ENCODE results near the gene LTB.
A peak's percentile ranks its signal among the peaks of the same experiment; 100 is the strongest.

LTB gene

GRCh38 chr6:31576897-31577578, 5.2 kb downstream of the LTB start:
- intact Hi-C loops (cut with micrococcal nuclease) = no loop called here
- Mint-ChIP-seq H3K4me3 (peak overlapping the region; percentile 82), H3K27me3 (peaks cover 3% of the 10 kb centered on the region), H3K27ac (peak overlapping the region; percentile 79), H3K36me3 (ENCODE audit: low read depth) (peaks cover 36% of the 10 kb centered on the region), H3K4me1 (ENCODE audit: low read depth) (peaks cover 81% of the 10 kb centered on the region), H3K9me3 (no peaks in the 10 kb centered on the region)

- Mint-ChIP-seq H3K36me3 (ENCODE audit: low read depth) (peaks cover 27% of the 10 kb centered on the region), H3K4me1 (ENCODE audit: low read depth) (peaks cover 80% of the 10 kb centered on the region), H3K9me3 (no peaks in the 10 kb centered on the region), H3K27me3 (peaks cover 3% of the 10 kb centered on the region), H3K4me3 (peak overlapping the region; percentile 82), H3K27ac (peak overlapping the region; percentile 79)
- intact Hi-C loops (cut with micrococcal nuclease) = no loop called here
Measured at GRCh38 chr6:31575952-31576685, 6.1 kb downstream of the LTB start.

GRCh38 chr6:31575335-31575901, 6.8 kb downstream of the LTB start, which contains the start of gene TNF:
Gene TNF (plus strand): TSS chr6:31575565. CDS start chr6:31575742, 177 bp downstream.
- peaks cover 23% of the 10 kb centered on the region for H3K36me3 Mint-ChIP-seq (ENCODE audit: low read depth)
- no peaks in the 10 kb centered on the region for H3K9me3 Mint-ChIP-seq
- H3K27me3 Mint-ChIP-seq = peaks cover 3% of the 10 kb centered on the region
- peaks cover 76% of the 10 kb centered on the region for H3K4me1 Mint-ChIP-seq (ENCODE audit: low read depth)
- peak within 1 kb of the TSS; percentile 82 for H3K4me3 Mint-ChIP-seq
- peak within 1 kb of the TSS; percentile 79 for H3K27ac Mint-ChIP-seq
- intact Hi-C loops (cut with micrococcal nuclease) = no loop called here

GRCh38 chr6:31574106-31575061, 7.8 kb downstream of the LTB start:
- intact Hi-C loops (cut with micrococcal nuclease) = no loop called here
- Mint-ChIP-seq H3K4me1 (ENCODE audit: low read depth) (peaks cover 69% of the 10 kb centered on the region), H3K27ac (peak overlapping the region; percentile 79), H3K4me3 (no peak overlapping the region), H3K9me3 (no peaks in the 10 kb centered on the region), H3K27me3 (peaks cover 3% of the 10 kb centered on the region), H3K36me3 (ENCODE audit: low read depth) (peaks cover 23% of the 10 kb centered on the region)

GRCh38 chr6:31573239-31574105, 8.8 kb downstream of the LTB start:
- Mint-ChIP-seq H3K27me3 (peaks cover 3% of the 10 kb centered on the region), H3K27ac (peak overlapping the region; percentile 79), H3K9me3 (no peaks in the 10 kb centered on the region), H3K4me3 (no peak overlapping the region), H3K4me1 (ENCODE audit: low read depth) (peaks cover 73% of the 10 kb centered on the region), H3K36me3 (ENCODE audit: low read depth) (peaks cover 23% of the 10 kb centered on the region)
- intact Hi-C loops (cut with micrococcal nuclease) = no loop called here

- Mint-ChIP-seq H3K9me3 (no peaks in the 10 kb centered on the region), H3K36me3 (ENCODE audit: low read depth) (peaks cover 18% of the 10 kb centered on the region), H3K27ac (peak within 1 kb of the TSS; percentile 79), H3K4me3 (no peak within 1 kb of the TSS), H3K4me1 (ENCODE audit: low read depth) (peaks cover 77% of the 10 kb centered on the region), H3K27me3 (peaks cover 3% of the 10 kb centered on the region)
- intact Hi-C loops (cut with micrococcal nuclease) = no loop called here
Measured at GRCh38 chr6:31572041-31572911, 9.9 kb downstream of the LTB start, which contains the start of gene LTA. Gene LTA (plus strand): TSS chr6:31572289. CDS start chr6:31572743, 454 bp downstream.

GRCh38 chr6:31569861-31570536, 12.2 kb downstream of the LTB start:
- Mint-ChIP-seq H3K9me3 (no peaks in the 10 kb centered on the region), H3K27ac (no peak overlapping the region), H3K4me3 (no peak overlapping the region), H3K27me3 (peaks cover 3% of the 10 kb centered on the region), H3K36me3 (ENCODE audit: low read depth) (no peaks in the 10 kb centered on the region), H3K4me1 (ENCODE audit: low read depth) (peaks cover 55% of the 10 kb centered on the region)
- intact Hi-C loops (cut with micrococcal nuclease) = no loop called here

- H3K27me3 Mint-ChIP-seq = peaks cover 3% of the 10 kb centered on the region
- no peaks in the 10 kb centered on the region for H3K36me3 Mint-ChIP-seq (ENCODE audit: low read depth)
- H3K9me3 Mint-ChIP-seq = no peaks in the 10 kb centered on the region
- H3K4me1 Mint-ChIP-seq (ENCODE audit: low read depth) = peaks cover 46% of the 10 kb centered on the region
- H3K4me3 Mint-ChIP-seq = no peak overlapping the region
- intact Hi-C loops (cut with micrococcal nuclease) = no loop called here
- H3K27ac Mint-ChIP-seq = peak overlapping the region; percentile 71
Measured at GRCh38 chr6:31568537-31568961, 13.7 kb downstream of the LTB start.

GRCh38 chr6:31567531-31568370, 14.5 kb downstream of the LTB start:
- intact Hi-C loops (cut with micrococcal nuclease) = no loop called here
- Mint-ChIP-seq H3K27me3 (no peaks in the 10 kb centered on the region), H3K4me1 (ENCODE audit: low read depth) (peaks cover 47% of the 10 kb centered on the region), H3K4me3 (no peak overlapping the region), H3K27ac (peak overlapping the region; percentile 71), H3K36me3 (ENCODE audit: low read depth) (no peaks in the 10 kb centered on the region), H3K9me3 (no peaks in the 10 kb centered on the region)

GRCh38 chr6:31560697-31561058, 21.5 kb downstream of the LTB start:
- H3K36me3 Mint-ChIP-seq (ENCODE audit: low read depth) = peaks cover 23% of the 10 kb centered on the region
- H3K4me1 Mint-ChIP-seq (ENCODE audit: low read depth) = peaks cover 76% of the 10 kb centered on the region
- H3K9me3 Mint-ChIP-seq = no peaks in the 10 kb centered on the region
- intact Hi-C loops (cut with micrococcal nuclease) = no loop called here
- peak overlapping the region; percentile 13 for H3K4me3 Mint-ChIP-seq
- H3K27me3 Mint-ChIP-seq = no peaks in the 10 kb centered on the region
- peak overlapping the region; percentile 89 for H3K27ac Mint-ChIP-seq
